ENCODE results near the gene UBTF. TPM values are rescaled to one million over a fixed set of nuclear protein-coding genes. Genes with fewer than 3 reads are reported as not detected.

UBTF gene
- total and polyA plus RNA-seq, 2 donors (not counting 3 experiments of a cell fraction or from before 2014, with no cell fraction given) = 14.7 to 84.7 TPM

DNA sequence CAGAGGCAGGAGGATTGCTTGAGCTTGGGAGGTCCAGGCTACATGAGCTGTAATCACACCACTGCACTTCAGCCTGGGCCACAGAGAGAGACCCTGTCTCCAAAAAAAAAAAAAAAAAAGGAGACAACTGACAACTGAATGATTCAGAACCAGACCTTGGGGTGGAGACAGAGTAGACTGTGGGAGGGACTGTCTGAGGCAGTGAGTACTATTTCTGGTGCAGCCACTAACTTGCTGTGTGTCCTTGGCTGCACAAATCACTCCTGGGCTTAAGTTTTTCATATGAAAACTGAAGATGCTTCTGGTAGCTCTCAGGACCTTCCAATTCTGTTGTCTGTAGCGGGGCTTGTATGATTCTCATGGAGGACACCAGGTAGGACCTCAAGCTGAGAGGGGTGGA is 43.2 kb downstream of the UBTF start:
- dilution Hi-C loops (cut with MboI; ENCODE audit: extremely low pct_ligation_motif_present, low sequenced_read_pairs) = no loop called here
- Histone ChIP-seq H4K20me1 (replicated peaks; ENCODE audit: control insufficient read depth, extremely low read depth, insufficient read depth, low read length) (no peaks in the 10 kb centered on the region), H2AFZ (ENCODE audit: low read depth, low read length) (no peak overlapping the region), H3K4me3 (replicated peaks in 1 of 3; ENCODE audit: insufficient read depth in 1 of 3, low read depth in 1 of 3, low read length in 3 of 3) (no peak overlapping the region), H3K79me2 (ENCODE audit: control insufficient read depth, insufficient read depth, low read length) (no peaks in the 10 kb centered on the region), H3K27ac (ENCODE audit: insufficient read depth, low read depth, low read length) (no peak overlapping the region), H3K9me3 (replicated peaks; ENCODE audit: control insufficient read depth, insufficient read depth, low read length) (no peaks in the 10 kb centered on the region), H3K4me2 (ENCODE audit: insufficient read depth, low read length) (no peak overlapping the region), H3K9ac (replicated peaks; ENCODE audit: extremely low read depth, insufficient read depth, low read length) (no peak overlapping the region), H3K27me3 (ENCODE audit: control insufficient read depth in 2 of 2, insufficient read depth in 2 of 2, low read length in 2 of 2) (no peaks in the 10 kb centered on the region), H3K9me1 (replicated peaks; ENCODE audit: control insufficient read depth, extremely low read depth, insufficient read depth, low read length) (no peaks in the 10 kb centered on the region), H3K36me3 (ENCODE audit: control insufficient read depth in 2 of 2, extremely low read depth in 1 of 2, insufficient read depth in 2 of 2, low read length in 2 of 2) (peaks cover 0 to 14% of the 10 kb centered on the region in 2 experiments), H3K4me1 (ENCODE audit: control insufficient read depth, extremely low read depth, insufficient read depth, low read length) (no peaks in the 10 kb centered on the region)
- TF ChIP-seq FOS (IDR thresholded peaks at IDR 0.05; ENCODE audit: borderline replicate concordance, insufficient read depth, low read length) (no peak), GATA2 (IDR thresholded peaks at IDR 0.05; ENCODE audit: insufficient read depth, insufficient read length, low read depth, low read length) (no peak), POLR2A (IDR thresholded peaks at IDR 0.05; ENCODE audit: low read depth, low read length) (no peak), POLR2AphosphoS5 (IDR thresholded peaks at IDR 0.05; ENCODE audit: insufficient read depth, low read depth, low read length) (no peak), JUN (IDR thresholded peaks at IDR 0.05; ENCODE audit: borderline replicate concordance, insufficient read depth, insufficient read length, low read depth) (no peak), EZH2 (IDR thresholded peaks at IDR 0.05; ENCODE audit: borderline replicate concordance, low read depth, low read length, severe bottlenecking) (no peak), MYC (IDR thresholded peaks at IDR 0.05; ENCODE audit: low read depth, low read length) (no peak)
- TF ChIP-seq, protein P1, sequence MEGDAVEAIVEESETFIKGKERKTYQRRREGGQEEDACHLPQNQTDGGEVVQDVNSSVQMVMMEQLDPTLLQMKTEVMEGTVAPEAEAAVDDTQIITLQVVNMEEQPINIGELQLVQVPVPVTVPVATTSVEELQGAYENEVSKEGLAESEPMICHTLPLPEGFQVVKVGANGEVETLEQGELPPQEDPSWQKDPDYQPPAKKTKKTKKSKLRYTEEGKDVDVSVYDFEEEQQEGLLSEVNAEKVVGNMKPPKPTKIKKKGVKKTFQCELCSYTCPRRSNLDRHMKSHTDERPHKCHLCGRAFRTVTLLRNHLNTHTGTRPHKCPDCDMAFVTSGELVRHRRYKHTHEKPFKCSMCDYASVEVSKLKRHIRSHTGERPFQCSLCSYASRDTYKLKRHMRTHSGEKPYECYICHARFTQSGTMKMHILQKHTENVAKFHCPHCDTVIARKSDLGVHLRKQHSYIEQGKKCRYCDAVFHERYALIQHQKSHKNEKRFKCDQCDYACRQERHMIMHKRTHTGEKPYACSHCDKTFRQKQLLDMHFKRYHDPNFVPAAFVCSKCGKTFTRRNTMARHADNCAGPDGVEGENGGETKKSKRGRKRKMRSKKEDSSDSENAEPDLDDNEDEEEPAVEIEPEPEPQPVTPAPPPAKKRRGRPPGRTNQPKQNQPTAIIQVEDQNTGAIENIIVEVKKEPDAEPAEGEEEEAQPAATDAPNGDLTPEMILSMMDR (IDR thresholded peaks at IDR 0.05; ENCODE audit: extremely low read depth in 1 of 2, insufficient read depth in 1 of 2, low read depth in 1 of 2, low read length in 2 of 2) = no peak
- TF ChIP-seq, protein P2, sequence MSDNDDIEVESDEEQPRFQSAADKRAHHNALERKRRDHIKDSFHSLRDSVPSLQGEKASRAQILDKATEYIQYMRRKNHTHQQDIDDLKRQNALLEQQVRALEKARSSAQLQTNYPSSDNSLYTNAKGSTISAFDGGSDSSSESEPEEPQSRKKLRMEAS (IDR thresholded peaks at IDR 0.05; ENCODE audit: insufficient read depth, insufficient read length) = no peak
- ChIA-PET CTCF (interaction anchor here (1.2 kb wide), 1 partner anchor 8 kb away, joined by 3 read pairs; no protein-coding TSS in a partner anchor), POLR2A (interaction anchor here (0.7 kb wide), 1 partner anchor 71 kb away, joined by 5 read pairs; no protein-coding TSS in a partner anchor)
- intact Hi-C loops (cut with micrococcal nuclease) = no loop called here
- no peak for FAIRE-seq
- no peak for DNase-seq (ENCODE audit: low read depth, low spot score)
- no TSS peak for BruUV-seq (replicated peaks)
